Activated effector memory CD4-positive, alpha-beta T cell treated with anti-CD3 and anti-CD28 coated beads, Interleukin-2, amount 50 U/mL, for 16 hours (primary cell): ENCODE measurements around the gene STARD3.

Experiments used
- DNase-seq: peaks from one replicate; pipeline ENCODE4 v3.0.0-alpha.2; 2020

STARD3 gene

GRCh38 chr17:39604911-39605491 is 31.9 kb upstream of the STARD3 start:
- no peak for DNase-seq

DNA sequence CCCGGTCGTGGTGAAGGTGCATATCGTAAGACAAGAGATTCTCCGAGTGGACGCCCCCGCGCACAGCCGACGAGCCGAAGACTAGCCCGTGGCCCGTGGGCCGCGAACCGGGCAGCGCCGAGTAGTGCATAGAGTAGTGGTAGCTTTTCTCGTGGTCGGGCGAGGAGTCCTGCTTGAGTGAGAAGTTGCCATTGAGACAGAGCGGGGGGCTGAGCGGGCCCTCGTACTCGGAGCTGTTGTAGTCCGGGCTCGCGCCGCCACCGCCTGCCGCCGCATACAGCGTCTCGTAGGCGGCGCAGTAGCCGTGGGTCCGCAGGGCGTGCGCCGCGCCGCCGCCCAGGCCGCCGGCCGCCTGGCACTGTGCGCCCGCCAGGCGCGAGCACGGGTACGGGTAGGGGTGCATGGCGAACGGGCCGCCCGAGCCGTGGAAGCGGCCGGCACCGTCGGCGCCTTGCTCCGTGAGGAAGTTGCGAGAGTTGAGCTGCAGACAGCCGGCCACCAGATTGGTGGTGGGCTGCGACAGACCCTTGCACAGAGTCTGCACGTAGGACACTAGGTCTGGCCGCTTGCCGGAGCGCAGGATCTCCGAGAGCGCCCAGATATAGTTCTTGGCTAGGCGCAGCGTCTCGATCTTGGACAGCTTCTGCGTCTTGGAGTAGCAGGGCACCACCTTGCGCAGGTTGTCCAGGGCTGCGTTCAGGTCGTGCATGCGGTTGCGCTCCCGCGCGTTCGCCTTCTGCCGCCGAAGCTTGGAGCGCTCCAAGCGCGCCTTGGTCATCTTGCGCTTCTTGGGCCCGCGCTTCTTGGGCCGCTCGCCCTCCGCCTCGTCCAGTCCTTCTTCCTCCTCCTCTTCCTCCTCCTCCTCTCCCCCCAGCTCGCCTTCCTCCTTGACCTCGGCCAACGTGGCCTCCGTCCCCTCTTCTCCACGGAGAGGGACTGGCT is 31.2 kb upstream of the STARD3 start:
- DNase-seq = no peak

DNA sequence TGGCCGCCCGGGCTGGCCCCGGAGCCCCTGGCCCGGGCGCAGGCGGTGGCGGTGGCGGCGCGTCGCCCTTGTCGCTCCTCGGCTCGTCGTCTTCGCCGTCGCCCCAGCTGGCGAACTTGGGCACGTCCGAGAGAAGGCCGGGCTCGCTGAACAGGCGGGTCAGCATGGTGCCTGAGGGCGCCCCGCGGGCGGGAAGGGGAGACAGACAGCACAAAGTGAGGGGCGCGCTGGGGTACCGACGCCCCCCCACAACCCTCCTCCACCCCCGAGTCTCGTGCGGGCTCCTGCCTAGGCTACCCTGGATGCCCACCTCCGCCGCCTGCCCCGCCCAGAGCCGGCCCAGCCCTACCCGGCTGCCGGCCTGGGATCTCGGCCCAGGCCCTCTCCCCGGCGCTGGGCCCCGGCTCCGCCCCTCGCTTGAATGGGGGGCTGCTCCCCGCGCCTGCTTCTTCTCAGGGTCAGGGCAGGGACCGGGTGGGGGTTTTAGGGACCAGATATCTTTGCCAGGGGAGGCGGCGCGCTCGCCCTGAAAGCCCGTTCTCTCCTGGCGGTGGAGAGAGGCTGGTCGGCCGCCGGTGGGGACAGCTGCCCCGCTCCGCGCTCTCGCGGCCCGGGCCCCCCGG is 30.4 kb upstream of the STARD3 start:
- no peak for DNase-seq

- DNase-seq = no peak
These were observed 29.7 kb upstream of the STARD3 start for GRCh38 chr17:39607057-39607850.

GRCh38 chr17:39607851-39608130 is 29.2 kb upstream of the STARD3 start, which contains the start of gene NEUROD2:
Gene NEUROD2, minus strand, starts transcription at chr17:39607920. Its CDS starts 1,321 bp downstream, at chr17:39606599.
- DNase-seq = no peak

- DNase-seq = no peak
These were observed 28.6 kb upstream of the STARD3 start for GRCh38 chr17:39608142-39608981.

GRCh38 chr17:39609416-39610025 is 27.4 kb upstream of the STARD3 start:
- DNase-seq = no peak

GRCh38 chr17:39611401-39612112 is 25.4 kb upstream of the STARD3 start:
- no peak for DNase-seq

DNA sequence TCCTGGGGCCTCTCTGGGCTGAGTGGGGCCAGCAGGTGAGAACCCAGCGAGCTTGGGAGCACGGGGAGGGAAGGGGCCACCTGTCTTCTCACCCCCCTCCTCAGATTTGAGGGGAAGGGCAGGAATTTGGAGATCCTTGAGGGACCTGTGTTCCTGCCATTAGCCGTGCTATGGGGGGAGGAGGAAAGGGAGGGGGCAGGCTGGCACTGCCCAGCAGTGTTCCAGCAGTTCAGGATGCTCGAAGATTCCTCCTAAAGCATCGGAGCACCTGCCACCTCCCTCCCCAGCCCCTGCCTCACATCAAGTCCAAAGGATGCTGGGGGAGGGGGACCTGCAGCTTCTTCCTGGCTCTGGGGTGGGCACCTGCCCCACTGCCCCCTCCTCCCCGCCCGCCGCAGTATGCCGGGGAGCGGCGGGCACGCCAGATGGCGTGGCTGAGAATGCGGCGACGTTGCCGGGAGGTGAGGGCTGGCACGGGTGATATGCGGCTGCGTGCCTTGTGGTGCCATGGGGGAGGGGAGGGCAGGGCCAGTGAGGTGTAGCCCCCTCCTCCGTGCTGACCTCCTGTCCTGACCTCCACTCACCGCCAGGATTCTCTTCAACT is 24.6 kb upstream of the STARD3 start:
- no peak for DNase-seq

GRCh38 chr17:39612935-39613464 is 23.9 kb upstream of the STARD3 start:
- no peak for DNase-seq

DNA sequence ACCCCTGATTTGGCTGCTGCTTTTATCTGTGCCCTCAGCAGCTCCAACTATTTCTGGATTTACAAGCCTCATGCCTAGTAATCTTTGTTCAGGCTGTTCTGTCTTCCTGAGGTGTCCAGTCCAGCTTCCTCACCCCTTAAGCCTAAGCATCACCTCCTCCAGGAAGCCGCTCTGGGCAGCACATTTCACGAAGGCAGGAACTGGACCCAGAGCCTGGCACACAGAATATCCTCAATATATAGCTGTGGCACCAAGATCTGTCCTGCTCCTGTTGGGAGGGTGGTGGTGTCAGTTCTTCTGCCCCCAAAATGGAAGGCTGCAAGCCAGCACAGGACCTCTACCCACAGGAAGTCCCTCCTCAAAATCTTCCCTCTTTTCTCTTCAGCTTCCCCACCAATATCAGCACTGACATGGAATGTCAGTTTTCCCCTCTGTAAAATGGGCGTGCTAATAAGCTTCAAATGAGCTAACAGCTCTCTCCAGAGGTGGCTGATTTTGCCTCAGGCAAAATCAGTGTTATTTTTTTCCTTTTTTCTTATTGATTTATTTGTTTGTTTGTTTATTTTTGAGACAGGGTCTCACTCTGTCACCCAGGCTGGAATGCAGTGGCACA is 22.3 kb upstream of the STARD3 start:
- no peak for DNase-seq

- DNase-seq = no peak
These were observed 21.5 kb upstream of the STARD3 start for GRCh38 chr17:39615434-39615833.

- no peak for DNase-seq
These were observed 19.9 kb upstream of the STARD3 start for GRCh38 chr17:39617100-39617445.

DNA sequence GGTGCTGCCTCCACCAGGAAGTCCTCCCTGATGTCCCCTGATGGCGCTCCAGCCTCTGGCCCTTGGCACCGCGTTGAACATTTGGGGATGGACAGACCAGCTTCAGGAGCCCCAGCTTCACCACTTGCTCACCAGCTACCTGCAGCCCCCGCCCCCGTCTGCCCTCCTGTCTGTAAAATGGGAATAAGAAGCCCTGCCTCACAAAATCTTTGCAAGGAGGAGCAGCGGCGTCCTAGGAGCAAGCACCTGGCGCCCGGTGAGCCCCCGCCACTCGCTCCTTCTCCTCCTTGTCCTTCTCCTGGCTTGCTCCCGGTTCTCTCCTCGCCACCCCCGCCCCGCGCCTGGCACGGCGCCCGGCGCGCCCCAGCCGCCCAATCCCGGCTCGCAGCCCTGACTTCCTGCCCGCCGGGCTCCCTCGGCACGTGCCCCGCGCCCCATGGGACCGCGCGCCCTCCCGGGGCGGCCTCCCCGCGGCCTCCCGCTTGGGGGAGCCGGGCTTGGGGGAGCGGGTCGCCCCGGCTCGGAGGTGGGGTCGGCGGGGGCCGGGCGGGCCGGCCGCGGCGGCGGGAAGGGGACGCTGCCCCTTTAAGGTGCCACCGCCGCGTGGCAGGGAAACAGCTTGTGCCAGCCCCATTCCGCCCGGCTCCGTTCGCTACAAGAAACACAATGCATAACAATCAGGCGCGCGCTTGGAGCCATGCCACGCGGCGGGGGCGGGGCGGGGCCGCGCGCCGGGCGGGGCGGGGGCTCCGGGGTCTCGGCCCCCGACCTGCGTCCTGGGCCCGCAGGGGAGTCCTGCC is 19.3 kb upstream of the STARD3 start:
- peak; percentile 83 for DNase-seq

DNA sequence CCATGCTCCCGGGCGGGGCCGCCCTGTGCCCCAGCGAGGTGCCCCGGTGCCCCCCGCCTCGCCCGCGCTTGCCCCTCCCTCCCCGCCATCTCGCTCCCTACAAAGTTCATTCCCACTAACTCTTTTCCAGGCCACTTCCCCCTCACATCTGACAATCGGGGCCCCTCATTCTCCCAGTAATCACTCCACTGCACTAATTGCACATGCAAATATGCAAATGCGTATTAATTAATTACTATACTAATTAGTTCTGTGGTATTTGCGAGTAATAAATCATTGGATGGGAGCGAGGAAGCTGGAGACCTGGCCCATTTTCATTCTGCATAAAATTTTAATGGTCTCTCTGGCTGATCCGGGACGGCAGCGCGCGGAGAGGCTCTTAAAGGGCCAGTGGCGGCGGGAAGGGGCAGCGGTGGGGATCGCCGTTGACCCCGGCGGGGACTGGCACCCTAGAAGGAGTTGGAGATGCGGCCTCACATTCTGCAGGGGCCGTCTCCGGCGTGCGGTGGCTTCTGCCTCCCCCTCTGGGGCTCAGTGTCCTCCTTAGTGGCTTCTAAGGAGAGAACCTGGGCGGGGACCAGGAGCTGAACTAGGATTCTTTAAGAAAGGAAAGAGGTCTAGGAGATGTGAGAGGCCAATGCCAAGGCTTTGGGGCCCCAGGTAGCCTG is 18.6 kb upstream of the STARD3 start:
- DNase-seq = no peak

GRCh38 chr17:39618956-39619785 is 17.8 kb upstream of the STARD3 start:
- no peak for DNase-seq

DNA sequence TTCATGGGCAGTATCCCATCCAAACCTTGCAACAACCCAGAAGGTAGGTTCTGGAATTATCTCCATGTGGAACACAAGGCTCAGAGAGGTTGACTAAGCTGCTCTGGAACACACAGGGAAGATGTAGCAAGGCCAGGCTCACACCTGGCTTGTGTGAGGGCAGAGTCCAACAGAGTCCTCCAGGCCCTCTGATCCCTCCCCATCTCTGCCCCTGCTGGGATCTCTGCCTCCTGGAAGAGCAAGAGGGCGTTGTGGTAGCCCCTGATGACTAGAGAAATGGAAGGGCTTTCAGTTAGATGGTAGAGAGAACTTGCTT is 17.2 kb upstream of the STARD3 start:
- DNase-seq = no peak
